T-cell (primary cell): ENCODE results near the gene NDC80. TPM values are rescaled to one million over a fixed set of nuclear protein-coding genes. Genes with fewer than 3 reads are reported as not detected.

Experiments used
- ATAC-seq, 4 experiments: fragments of 200-7000 bp in 3 of 4; fragments of 150-1000 bp in 1 of 4; cut with Tn5 transposase; replicated peaks in 1 of 4; 1 replicate in 3 of 4; 2 replicates in 1 of 4; pipeline ENCODE4 v1.10.0; 2021; ENCODE audit warnings: moderate library complexity in 3 of 4, mild to moderate bottlenecking in 2 of 4, moderate number of reproducible peaks in 1 of 4
- CTCF ChIA-PET, 2 donors: fragments of 300-600 bp; sonication (Branson Sonifier 250); formaldehyde crosslinking; loops; one replicate each; lab custom pipeline; 2022; ENCODE audit warnings: antibody characterized with exemption in 2 of 2; lab: Charles Lee
- POLR2A ChIA-PET, 2 donors: fragments of 300-600 bp; sonication (Branson Sonifier 250); formaldehyde crosslinking; loops; one replicate each; lab custom pipeline; 2022; ENCODE audit warnings: antibody characterized with exemption in 2 of 2; lab: Charles Lee
- DNase-seq, 35 experiments: peaks; one replicate each; pipeline versions ENCODE4 v3.0.0 to v3.0.0-alpha.2; 2013 to 2023
- H3K27ac ChIP-seq: one replicate; pipeline ENCODE4 v1.5.1; 2013; ENCODE audit warnings: low read length
- H3K27me3 ChIP-seq, 2 experiments: replicated peaks in 1 of 2; 1 replicate in 1 of 2; 2 replicates in 1 of 2; pipeline versions ENCODE4 v1.6.1 to v1.7.0; 2013; ENCODE audit warnings: low read length in 1 of 2, mixed read lengths in 1 of 2; ENCODE audit not compliant: control insufficient read depth in 2 of 2, insufficient read depth in 2 of 2; ENCODE audit errors: extremely low read depth in 1 of 2
- H3K36me3 ChIP-seq, 2 donors: 1 replicate in 1 of 2; 2 replicates in 1 of 2; pipeline versions ENCODE4 v1.6.1 to v1.7.0; 2013; ENCODE audit warnings: low read length in 1 of 2; ENCODE audit not compliant: control insufficient read depth in 2 of 2, insufficient read depth in 1 of 2; ENCODE audit errors: extremely low read depth in 1 of 2
- H3K4me1 ChIP-seq, 2 experiments: 1 replicate in 1 of 2; 2 replicates in 1 of 2; pipeline versions ENCODE4 v1.6.1 to v1.7.0; 2013; ENCODE audit warnings: low read length in 2 of 2, mixed read lengths in 1 of 2; ENCODE audit not compliant: insufficient read depth in 2 of 2, control insufficient read depth in 1 of 2; ENCODE audit errors: extremely low read depth in 1 of 2
- H3K4me3 ChIP-seq, 2 donors: 1 replicate in 1 of 2; 2 replicates in 1 of 2; pipeline versions ENCODE4 v1.5.1 to v1.7.0; 2013; ENCODE audit warnings: mild to moderate bottlenecking in 2 of 2, low read length in 1 of 2, moderate library complexity in 1 of 2; ENCODE audit not compliant: control insufficient read depth in 1 of 2; ENCODE audit errors: extremely low read depth in 1 of 2
- H3K9me3 ChIP-seq: 2 replicates; pipeline ENCODE4 v1.7.0; 2013
- H3K27ac Mint-ChIP-seq, 2 donors: one replicate each; pipeline ENCODE4 v1.8.0; 2020 to 2021; ENCODE audit warnings: mild to moderate bottlenecking in 2 of 2, mixed read lengths in 2 of 2
- H3K27me3 Mint-ChIP-seq, 2 donors: one replicate each; pipeline ENCODE4 v1.8.0; 2021 to 2022; ENCODE audit warnings: mixed read lengths in 2 of 2
- H3K36me3 Mint-ChIP-seq: one replicate; pipeline ENCODE4 v1.8.0; 2021; ENCODE audit warnings: mixed read lengths
- H3K4me1 Mint-ChIP-seq, 3 donors: one replicate each; pipeline ENCODE4 v1.8.0; 2020 to 2022; ENCODE audit warnings: mixed read lengths in 3 of 3, mild to moderate bottlenecking in 1 of 3
- H3K4me3 Mint-ChIP-seq, 3 donors: one replicate each; pipeline ENCODE4 v1.8.0; 2020 to 2022; ENCODE audit warnings: mild to moderate bottlenecking in 3 of 3, mixed read lengths in 3 of 3, moderate library complexity in 3 of 3
- H3K9me3 Mint-ChIP-seq, 3 donors: one replicate each; pipeline ENCODE4 v1.8.0; 2020 to 2022; ENCODE audit warnings: mixed read lengths in 3 of 3
- WGBS: methylation state at CpG from one replicate; pipeline ENCODE4 v1.1.5; 2013; ENCODE audit warnings: missing lambda C conversion rate; ENCODE audit not compliant: insufficient coverage; 5-methylcytosine and 5-hydroxymethylcytosine counted together
- total RNA-seq, 35 experiments: library from RNA in 6 of 35; stranded (reverse) in 6 of 35; fragments of 120-200 nt in 1 of 35; gene quantifications; one replicate each; pipeline versions ENCODE4 v1.2.1 to v1.2.4 and lab custom pipeline; 2013 to 2026

Gene NDC80
- total RNA-seq, 5 donors from 2014 or later (not counting 1 experiment from before 2014, with no cell fraction given) = 2.3 to 8.2 (median 3.3) TPM

- Histone ChIP-seq H3K27ac (no peak overlapping the region), H3K36me3 (no peaks in the 10 kb centered on the region), H3K4me3 (no peak overlapping the region), H3K27me3 (no peaks in the 10 kb centered on the region), H3K9me3 (no peaks in the 10 kb centered on the region), H3K4me1 (peaks cover 0 to 6% of the 10 kb centered on the region in 2 experiments)
- ATAC-seq (no peak), DNase-seq (no peak)
- ChIA-PET POLR2A (interaction anchor here in 1 of 2 donors (0.6 kb wide), 1 partner anchor 20 kb away, joined by 3 read pairs; no protein-coding TSS in a partner anchor), CTCF (no interaction called here)
- Mint-ChIP-seq H3K27ac (no peak overlapping the region), H3K27me3 (no peaks in the 10 kb centered on the region), H3K36me3 (peaks cover 31% of the 10 kb centered on the region), H3K4me3 (no peak overlapping the region), H3K4me1 (peaks cover 13 to 26% (median 17%) of the 10 kb centered on the region in 3 donors), H3K9me3 (peaks cover 2 to 10% (median 4%) of the 10 kb centered on the region in 3 donors)
- no CpG with 5 or more reads among the region's 1 CpG for WGBS
Measured at GRCh38 chr18:2612996-2613395, 41.6 kb downstream of the NDC80 start.

DNA sequence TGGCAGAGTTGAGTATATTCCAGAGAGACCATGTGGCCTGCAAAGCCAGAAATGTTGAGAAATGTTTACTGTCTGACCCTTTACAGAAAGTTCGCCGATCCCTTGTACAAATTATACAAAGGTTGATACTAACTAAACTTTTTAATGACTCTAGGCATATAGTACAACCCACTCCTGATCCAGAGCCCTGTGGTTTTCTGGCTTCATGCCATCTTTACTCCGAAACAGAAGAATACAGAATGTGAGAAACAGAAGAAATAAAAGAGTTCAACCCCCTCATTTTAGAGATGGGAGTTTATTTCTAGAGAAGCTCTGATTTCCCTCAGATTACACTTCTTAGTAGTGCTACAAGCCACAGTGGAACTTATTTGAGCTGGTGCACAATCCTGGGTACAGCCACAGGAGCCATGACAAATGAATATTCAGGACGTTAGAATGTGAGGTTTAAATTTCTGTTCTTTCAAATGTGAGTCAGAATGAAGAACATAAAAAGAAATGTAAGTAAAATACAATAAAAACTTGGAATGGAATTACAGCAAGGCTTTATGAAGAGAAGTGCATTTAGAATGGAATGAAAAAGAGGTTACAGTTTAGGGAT lies 46.1 kb downstream of the NDC80 start:
- Histone ChIP-seq H3K4me1 (no peaks in the 10 kb centered on the region), H3K36me3 (no peaks in the 10 kb centered on the region), H3K27me3 (no peaks in the 10 kb centered on the region), H3K4me3 (no peak overlapping the region), H3K9me3 (no peaks in the 10 kb centered on the region), H3K27ac (no peak overlapping the region)
- Mint-ChIP-seq H3K27me3 (no peaks in the 10 kb centered on the region), H3K27ac (peak overlapping the region; percentile 8 to 36), H3K36me3 (peaks cover 22% of the 10 kb centered on the region), H3K4me3 (no peak overlapping the region), H3K4me1 (peaks cover 0 to 4% (median under 1%) of the 10 kb centered on the region in 3 donors), H3K9me3 (peaks cover 2 to 10% (median 4%) of the 10 kb centered on the region in 3 donors)
- POLR2A ChIA-PET = interaction anchor here in 1 of 2 donors (0.5 kb wide), 1 partner anchor 9 kb away, joined by 7 read pairs; no protein-coding TSS in a partner anchor
- CTCF ChIA-PET = interaction anchor here in 1 of 2 donors (1.1 kb wide), 1 partner anchor 19 kb away, joined by 3 read pairs; no protein-coding TSS in a partner anchor
- WGBS = 44% methylated on average over 1 of the region's 4 CpGs
- DNase-seq = no peak
- no peak for ATAC-seq

GRCh38 chr18:2618009-2618408 lies 46.7 kb downstream of the NDC80 start:
- H3K27ac ChIP-seq = no peak overlapping the region
- ATAC-seq (no peak), DNase-seq (no peak)
- no peaks in the 10 kb centered on the region for H3K9me3 ChIP-seq
- no CpG with 5 or more reads among the region's 4 CpGs for WGBS
- H3K36me3 ChIP-seq = no peaks in the 10 kb centered on the region
- no peaks in the 10 kb centered on the region for H3K4me1 ChIP-seq
- peaks cover 18% of the 10 kb centered on the region for H3K36me3 Mint-ChIP-seq
- H3K27me3 ChIP-seq = no peaks in the 10 kb centered on the region
- H3K9me3 Mint-ChIP-seq = peaks cover 2 to 10% (median 4%) of the 10 kb centered on the region in 3 donors
- POLR2A ChIA-PET = interaction anchor here in 1 of 2 donors (0.5 kb wide), 1 partner anchor 10 kb away, joined by 7 read pairs; no protein-coding TSS in a partner anchor
- no peak overlapping the region for H3K27ac Mint-ChIP-seq
- CTCF ChIA-PET = no interaction called here
- H3K4me3 ChIP-seq = no peak overlapping the region
- peaks cover 0 to 4% (median 0%) of the 10 kb centered on the region in 3 donors for H3K4me1 Mint-ChIP-seq
- no peak overlapping the region for H3K4me3 Mint-ChIP-seq
- no peaks in the 10 kb centered on the region for H3K27me3 Mint-ChIP-seq

DNA sequence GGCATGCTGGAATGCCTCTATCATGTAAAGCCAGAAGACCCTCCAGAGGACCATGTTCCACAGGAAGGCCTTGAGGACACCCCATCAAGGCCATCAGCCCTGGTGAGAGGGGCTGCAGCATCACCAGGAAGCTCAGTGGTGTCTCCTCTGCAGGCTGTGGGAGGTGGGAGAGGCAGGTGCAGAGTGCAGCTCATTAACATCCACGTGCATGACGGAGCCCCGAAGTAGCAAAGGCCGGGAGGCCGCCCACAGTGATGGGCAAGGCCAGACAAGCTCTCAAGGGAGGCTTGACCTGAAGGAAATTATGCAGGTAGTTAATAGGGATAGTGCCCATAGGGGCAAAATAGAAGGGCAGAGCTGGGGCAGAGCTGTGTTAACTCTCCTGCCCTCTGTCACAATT lies 53.9 kb downstream of the NDC80 start:
- 98% methylated on average over 5 of the region's 5 CpGs for WGBS
- Mint-ChIP-seq H3K4me3 (no peak overlapping the region), H3K4me1 (peaks cover 18 to 27% (median 22%) of the 10 kb centered on the region in 3 donors), H3K27me3 (no peaks in the 10 kb centered on the region), H3K27ac (no peak overlapping the region), H3K36me3 (no peaks in the 10 kb centered on the region), H3K9me3 (no peaks in the 10 kb centered on the region)
- no peak for ATAC-seq
- ChIA-PET CTCF (interaction anchor here in 1 of 2 donors (1.0 kb wide), 1 partner anchor 19 kb away, joined by 3 read pairs; no protein-coding TSS in a partner anchor), POLR2A (no interaction called here)
- H3K9me3 ChIP-seq = no peaks in the 10 kb centered on the region
- H3K4me3 ChIP-seq = no peak overlapping the region
- no peaks in the 10 kb centered on the region for H3K27me3 ChIP-seq
- DNase-seq = no peak
- no peaks in the 10 kb centered on the region for H3K36me3 ChIP-seq
- H3K27ac ChIP-seq = no peak overlapping the region
- H3K4me1 ChIP-seq = no peaks in the 10 kb centered on the region

- Histone ChIP-seq H3K27ac (no peak overlapping the region), H3K9me3 (no peaks in the 10 kb centered on the region), H3K4me3 (no peak overlapping the region), H3K27me3 (no peaks in the 10 kb centered on the region), H3K36me3 (no peaks in the 10 kb centered on the region), H3K4me1 (peaks cover 0 to under 1% of the 10 kb centered on the region in 2 experiments)
- peaks cover 4% of the 10 kb centered on the region for H3K36me3 Mint-ChIP-seq
- no CpG with 5 or more reads among the region's 1 CpG for whole genome bisulfite sequencing
- DNase-seq (no peak), ATAC-seq (peak in 3 of 4 experiments; percentile 27 to 90 (median 69))
- ChIA-PET POLR2A (no interaction called here), CTCF (interaction anchor here in 1 of 2 donors (1.6 kb wide), 1 partner anchor 8 kb away, joined by 3 read pairs; no protein-coding TSS in a partner anchor)
- no peak overlapping the region for H3K4me3 Mint-ChIP-seq
- H3K27ac Mint-ChIP-seq = peak overlapping the region in 1 of 2 donors; percentile 64
- H3K4me1 Mint-ChIP-seq = peaks cover 34 to 43% (median 42%) of the 10 kb centered on the region in 3 donors
- H3K9me3 Mint-ChIP-seq = peaks cover 0 to 2% (median 0%) of the 10 kb centered on the region in 3 donors
- H3K27me3 Mint-ChIP-seq = no peaks in the 10 kb centered on the region
Measured at GRCh38 chr18:2627821-2628276, 56.5 kb downstream of the NDC80 start.

DNA sequence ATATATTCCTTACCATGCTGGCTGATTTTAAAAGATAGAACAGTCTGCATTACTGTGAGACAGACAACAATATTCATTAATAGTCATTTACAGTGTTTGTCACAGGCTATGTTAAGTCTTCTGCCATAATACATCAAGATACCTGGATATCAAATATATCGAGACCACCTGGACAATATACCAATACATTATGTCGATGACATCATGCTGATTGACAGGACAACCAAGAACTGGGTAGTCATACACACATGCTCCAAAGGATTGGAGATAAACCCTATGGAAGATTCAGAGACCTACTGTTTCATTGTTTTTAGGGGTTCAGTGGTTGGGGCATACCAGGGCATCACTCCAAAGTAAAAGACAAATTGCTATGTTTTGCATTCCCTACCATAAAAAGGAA lies 57.6 kb downstream of the NDC80 start:
- Histone ChIP-seq H3K27ac (no peak overlapping the region), H3K4me1 (peaks cover 0 to 12% of the 10 kb centered on the region in 2 experiments), H3K27me3 (no peaks in the 10 kb centered on the region), H3K9me3 (no peaks in the 10 kb centered on the region), H3K36me3 (no peaks in the 10 kb centered on the region), H3K4me3 (no peak overlapping the region)
- Mint-ChIP-seq H3K27ac (peak overlapping the region in 1 of 2 donors; percentile 25), H3K4me1 (peaks cover 46 to 55% (median 54%) of the 10 kb centered on the region in 3 donors), H3K4me3 (no peak overlapping the region), H3K9me3 (peaks cover 0 to 2% (median 0%) of the 10 kb centered on the region in 3 donors), H3K27me3 (no peaks in the 10 kb centered on the region), H3K36me3 (peaks cover 8% of the 10 kb centered on the region)
- ChIA-PET POLR2A (no interaction called here), CTCF (interaction anchor here in 1 of 2 donors (0.6 kb wide), 1 partner anchor 248 kb away, joined by 3 read pairs; no protein-coding TSS in a partner anchor)
- no CpG with 5 or more reads among the region's 2 CpGs for WGBS
- no peak for ATAC-seq
- DNase-seq = no peak
